Hematopoietic multipotent progenitor cell treated with erythropoietin and hydrocortisone succinate and interleukin-3 and kit ligand, for 6 days (in vitro differentiated cells): ENCODE data around the gene IGF1R.

Source experiments
- DNase-seq: peaks from one replicate; pipeline ENCODE4 v3.0.0-alpha.2; 2015

IGF1R gene

DNA sequence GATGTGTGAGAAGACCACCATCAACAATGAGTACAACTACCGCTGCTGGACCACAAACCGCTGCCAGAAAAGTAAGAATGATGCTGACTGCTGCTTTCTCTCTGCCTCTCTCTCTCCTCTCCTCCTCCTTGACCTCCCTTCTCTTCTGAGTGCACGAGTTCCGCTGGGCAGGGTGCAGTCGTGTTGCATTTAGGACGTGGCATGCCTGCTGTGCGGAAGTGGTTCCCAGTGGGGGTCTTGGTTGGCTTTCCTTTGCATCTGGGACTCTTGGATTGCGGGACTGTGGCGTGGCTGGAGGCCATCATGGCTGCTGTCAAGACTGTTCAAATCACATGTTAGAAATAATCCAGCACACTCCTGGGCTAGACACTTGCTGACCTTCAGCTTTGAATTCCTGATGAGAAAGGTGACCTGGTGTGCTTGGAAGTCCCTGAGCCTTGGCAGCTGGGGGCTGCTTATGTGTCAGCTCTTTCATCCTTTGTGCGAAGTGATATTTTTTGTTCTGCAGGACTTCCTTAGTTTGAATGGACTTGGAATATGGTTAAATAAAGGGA lies 59.8 kb downstream of the IGF1R start:
- no peak for DNase-seq

DNA sequence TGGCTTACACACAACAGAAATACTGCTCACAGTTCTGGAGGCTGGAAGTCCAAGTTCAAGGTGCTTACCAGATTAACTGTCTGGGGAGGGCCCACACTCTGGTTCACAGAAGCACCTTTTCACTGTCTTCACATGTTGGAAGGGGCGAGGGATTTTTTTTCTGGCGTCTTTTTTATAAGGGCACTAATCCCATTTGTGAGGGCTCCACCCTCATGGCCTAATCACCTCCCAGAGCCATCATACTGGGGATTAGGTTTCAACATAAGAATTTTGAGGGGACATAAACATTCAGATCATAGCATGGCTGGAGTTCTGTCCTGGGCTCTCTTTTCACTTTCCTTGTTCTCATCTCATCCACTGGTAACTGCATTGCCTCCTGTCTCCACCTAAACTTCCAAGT lies 63.5 kb downstream of the IGF1R start:
- no peak for DNase-seq

DNA sequence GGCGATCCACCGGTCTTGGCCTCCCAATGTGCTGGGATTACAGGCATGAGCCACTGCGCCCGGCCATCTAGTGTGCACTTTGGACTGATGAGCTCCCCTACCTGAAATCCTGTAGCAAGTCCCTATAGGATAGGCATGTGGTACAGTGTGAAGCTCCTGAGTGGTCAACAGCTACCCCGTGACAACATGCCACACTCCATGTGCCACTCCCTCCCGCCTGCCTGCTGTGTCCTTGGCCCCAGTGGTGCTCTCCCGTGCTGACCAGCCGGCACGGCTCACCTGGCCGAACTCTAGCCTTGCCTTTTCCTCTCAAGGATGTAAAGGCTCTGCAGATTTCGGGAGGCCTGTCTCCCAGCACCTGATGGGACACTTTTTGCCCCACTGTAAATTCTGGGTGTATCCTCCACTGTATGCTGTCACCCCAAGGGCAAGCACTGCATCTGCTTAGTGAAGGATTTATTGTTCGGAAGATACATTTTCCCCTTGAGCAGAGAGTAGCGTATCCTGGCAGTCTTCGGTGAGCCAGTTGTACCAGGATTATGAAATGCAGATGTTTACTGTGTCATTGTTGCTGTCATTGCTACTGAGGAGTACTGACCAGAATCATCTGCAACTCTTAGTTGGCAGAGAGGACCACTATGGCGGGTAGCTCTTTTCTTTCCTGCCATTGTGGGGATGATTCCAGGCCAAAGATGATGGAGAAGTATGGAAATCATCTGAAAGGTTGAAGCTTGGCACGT lies 64.7 kb downstream of the IGF1R start:
- no peak for DNase-seq

DNA sequence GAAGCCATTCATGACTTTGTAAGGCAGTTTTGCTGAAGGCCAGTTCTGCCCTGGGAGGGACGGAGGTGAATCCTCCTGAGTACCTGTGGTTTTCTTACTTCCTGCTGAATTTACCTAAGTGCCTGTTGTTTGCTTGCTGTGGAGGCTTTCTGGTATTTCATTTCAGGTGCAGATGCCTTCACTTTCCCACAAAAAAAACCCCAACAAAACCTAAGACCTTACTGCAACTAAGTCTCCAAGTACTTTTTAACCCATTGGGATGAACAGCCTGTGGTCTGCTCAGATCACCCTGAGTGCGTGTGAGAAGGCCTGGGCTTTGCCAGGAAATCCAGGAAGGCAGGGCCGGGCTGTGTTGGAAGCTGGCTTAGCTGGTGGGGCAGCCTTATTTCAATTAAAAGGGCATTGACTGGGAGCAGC lies 65.3 kb downstream of the IGF1R start:
- no peak for DNase-seq

DNA sequence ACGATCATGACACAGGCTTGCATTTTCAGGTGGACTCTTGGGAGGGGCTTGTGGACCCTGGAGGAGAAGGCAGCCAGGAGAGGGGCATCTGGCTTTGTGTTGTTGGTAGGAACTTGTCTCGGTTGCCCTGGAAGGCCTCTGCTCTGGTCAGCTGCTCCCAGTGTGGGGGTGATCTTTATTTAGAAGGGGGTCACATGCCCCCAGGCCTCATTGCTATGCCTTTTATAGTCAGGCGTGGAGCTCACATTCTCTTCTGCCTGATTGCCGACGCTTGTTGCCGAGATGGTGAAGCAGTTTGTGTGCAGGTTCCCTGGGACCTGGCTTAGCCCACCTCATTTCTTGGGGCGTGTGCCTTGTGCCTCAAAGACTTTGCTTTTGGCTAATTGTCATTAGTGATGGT lies 66.6 kb downstream of the IGF1R start:
- DNase-seq: no peak

DNA sequence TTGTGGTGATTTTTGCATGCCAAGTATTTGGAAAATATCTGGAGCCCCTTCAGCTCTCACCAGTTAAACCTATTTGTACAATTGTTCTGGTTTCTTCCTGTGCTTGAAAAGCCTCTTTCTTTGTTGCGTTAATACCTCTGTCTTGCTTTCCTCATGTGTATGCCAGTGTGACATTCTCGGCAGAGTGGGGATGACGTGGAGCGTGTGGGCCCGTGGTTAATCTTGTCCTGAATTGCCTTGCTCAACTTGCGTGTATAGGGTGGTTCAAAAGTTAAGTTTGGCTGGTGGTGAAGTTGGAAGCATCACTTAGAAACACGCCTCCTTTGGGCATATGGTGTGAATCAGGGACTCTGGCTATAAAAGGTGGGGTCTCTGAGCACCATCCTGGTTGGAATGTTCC lies 67.1 kb downstream of the IGF1R start:
- DNase-seq: no peak

DNA sequence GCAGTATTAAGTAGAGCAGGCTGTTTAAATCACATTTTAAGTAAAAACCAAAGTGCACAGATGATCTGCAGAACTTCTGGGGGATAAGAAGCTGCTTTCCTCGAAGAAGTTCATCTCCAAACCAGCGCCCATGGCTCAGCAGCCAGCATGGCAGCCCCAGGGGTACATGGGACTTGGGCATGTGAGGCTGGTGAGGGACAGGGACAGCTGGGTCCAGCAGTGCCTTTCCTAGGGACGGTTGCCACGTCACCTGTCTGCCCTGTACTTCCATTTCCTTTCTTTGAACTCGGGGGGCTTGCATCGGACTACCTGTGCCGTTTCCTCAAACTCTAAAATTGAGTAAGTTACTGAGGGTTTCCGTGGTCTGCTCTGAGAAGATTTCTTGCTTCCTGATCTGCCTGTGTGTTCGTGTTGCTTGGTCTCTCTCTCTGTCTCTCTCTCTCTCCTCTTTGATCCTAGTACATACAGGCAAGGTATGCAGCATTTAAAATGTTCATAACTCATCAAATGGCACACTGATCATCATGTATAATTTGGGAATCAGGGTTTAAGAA lies 67.6 kb downstream of the IGF1R start:
- DNase-seq: no peak

DNA sequence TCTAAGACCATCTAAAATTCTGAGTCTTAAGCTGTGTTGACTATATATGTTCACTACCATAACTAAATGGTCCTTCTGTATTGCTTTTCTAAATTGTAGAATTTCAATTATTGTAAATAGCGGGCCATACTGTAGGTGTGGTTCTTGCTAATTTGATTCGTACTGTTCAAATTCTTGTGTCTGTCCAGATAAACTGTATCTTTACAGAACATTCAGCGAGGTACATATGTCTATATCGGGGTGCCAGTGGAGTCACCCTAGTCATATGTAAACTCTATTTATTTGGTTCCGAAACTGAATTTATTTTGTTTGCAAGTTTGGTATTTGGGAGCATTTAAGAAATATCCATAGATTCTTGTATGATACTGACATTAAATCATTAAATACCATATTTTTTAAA lies 69.0 kb downstream of the IGF1R start:
- peak; percentile 49 for DNase-seq

DNA sequence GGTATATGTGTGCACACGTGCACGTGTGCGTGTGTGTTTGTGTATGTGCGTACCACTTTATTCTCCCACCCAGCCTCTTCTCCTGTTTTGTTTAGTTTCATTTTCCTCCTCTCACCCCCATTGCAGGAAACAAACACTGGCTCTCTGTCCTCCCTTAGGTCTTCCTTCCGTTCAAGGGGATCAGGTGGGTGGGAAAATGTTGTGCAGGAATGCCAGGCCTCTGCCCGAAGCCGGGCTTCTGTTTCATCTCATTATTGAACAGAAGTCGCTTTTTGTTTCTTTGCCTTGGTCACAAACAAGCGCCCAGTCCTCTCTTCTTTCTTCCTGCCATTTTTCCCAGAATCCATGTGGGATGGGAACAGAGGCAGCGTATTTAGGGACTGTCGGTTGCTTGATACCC lies 69.6 kb downstream of the IGF1R start:
- no peak for DNase-seq

DNA sequence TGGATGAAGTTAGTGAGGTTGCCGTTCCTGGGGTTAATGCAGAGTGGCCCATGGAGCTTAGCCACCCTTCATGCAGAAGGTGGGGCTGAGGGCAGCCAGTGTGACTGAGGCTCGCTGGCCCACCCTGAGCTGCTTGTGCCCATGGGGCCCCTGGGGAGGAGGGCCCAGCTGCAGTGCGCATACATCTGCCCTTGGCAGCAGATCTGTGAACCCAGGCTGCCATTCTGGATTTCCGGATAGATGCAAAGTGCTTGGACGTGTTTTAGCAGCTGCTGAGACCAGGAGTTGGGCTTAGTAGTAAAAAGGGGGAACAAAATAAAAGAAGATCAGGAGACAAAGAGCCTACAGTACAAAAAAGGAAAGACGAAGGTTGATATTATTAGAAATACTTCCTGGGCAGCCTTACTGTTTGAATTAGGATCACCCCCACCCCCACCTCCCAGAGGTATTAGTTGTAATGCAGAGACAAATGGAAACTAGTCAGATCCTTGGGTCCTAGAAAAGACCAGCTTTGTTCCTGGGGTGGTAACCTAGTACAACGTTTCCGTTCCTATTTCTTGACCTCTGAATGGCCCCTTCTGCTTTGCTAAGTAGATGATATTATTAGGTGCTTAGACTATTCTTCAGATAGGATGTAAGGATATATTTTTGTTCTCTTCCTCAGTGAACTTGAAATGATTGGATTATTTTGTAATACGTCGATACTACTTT lies 70.2 kb downstream of the IGF1R start:
- DNase-seq: no peak

DNA sequence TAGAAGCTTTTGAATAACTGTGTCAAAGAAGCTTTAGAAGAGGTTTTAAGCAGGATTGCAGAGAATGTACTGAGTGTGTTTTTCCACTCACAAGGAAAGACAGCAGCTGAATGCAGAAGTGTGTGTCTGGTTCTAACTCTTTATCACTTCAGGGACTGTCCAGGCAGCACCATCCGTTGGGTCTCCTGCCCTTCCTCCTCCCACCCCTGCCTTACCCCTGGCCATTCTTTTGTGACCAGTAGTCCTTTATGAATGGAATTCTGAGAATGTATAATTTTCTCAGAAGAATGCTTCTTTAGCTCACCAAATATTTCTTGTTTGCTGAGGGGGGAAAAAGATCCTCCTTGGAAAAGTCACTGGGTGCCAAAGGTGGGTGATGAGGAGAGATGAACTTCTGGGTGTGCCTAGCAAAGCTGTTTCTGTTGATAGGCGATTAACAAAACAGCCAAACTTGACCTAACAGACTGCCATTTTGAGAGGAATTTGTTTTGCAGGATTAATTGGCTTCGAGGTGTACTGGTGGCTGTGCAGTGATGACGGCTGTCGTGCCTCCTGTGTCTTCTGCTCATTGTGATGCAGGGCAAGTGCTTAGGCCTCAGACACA lies 70.9 kb downstream of the IGF1R start:
- peak; percentile 28 for DNase-seq

DNA sequence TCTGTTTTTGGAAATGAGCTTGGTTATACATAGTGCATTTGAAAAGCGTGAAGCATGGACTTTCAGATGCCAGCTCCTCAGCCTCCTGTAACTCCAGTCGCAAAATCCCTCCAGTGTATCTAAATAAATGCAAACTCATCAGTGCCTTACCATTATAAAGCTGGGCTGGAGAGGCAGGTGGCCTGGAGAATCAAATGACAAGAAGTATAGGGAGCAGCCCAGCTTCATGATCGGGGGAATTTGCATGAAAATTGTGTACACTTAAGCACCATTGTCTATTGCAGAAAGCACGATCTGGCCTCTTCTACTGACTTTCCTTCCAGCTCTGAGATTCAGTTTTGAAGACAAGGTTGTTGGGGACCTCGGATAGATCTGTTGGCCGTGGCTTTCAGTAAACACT lies 71.7 kb downstream of the IGF1R start:
- no peak for DNase-seq

DNA sequence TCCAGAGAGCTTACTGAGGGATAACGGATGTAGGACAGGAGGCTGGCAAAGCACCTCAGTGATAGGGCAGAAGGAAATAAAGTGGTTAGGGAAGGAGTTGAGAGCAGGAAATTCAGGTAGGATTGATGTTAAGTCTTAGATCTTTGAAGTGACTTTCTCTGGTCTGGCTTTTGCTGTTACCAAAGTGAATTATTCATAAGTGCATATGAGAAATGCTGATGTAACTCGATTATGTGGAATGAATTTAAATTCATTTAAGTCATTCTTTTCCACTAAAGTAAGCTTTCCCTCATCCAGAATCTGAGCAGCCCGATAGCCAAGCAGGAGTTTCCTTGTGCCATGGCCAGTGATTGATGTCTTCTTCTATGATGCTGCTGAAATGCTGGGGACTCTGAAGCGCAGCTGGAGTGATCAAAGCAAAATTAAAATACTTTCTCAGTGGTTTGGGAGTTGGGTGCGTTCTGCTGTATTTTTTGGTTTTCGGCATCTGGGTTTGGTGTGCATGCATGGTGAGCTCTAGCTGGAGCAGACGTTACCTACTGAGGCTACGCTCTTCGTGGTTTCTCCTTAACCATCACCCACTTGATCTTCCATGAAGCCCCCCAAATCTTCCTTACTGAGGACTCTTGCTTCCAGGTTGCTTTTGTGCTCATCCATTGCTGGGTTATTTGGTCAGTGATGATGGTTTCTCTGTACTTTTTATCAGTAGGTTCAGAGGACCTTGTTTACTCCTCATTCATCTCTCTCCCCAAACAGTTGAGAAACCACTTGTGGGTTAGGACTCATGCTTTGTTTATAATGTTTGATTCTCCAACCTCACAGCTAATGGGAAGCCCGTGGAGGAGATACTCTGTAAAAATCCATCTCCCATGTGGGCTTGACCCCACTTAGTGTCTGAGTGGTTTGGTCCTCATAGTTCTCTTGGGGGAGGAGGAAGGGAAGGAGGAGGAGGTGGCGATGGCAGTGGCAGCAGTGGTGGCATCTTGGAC lies 72.5 kb downstream of the IGF1R start:
- DNase-seq: no peak

DNA sequence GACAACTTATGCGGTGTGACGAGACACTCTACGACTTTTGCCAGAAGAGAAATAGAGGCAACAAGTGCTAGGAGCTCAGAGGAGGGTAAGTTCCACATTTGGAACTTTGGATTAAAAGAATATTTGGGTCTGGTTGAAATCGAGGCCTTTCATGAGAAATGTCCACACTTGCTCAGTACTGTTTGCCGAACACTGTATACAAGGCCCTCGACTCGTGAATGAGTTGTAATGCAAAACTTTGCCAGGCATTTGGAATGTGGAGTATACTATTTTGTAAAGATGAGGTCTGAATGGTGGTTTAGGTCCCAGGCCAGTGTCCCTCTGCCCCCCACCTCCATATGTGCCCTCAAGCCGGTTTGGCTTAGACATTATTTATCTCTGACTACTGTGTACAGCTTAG lies 73.9 kb downstream of the IGF1R start:
- no peak for DNase-seq

DNA sequence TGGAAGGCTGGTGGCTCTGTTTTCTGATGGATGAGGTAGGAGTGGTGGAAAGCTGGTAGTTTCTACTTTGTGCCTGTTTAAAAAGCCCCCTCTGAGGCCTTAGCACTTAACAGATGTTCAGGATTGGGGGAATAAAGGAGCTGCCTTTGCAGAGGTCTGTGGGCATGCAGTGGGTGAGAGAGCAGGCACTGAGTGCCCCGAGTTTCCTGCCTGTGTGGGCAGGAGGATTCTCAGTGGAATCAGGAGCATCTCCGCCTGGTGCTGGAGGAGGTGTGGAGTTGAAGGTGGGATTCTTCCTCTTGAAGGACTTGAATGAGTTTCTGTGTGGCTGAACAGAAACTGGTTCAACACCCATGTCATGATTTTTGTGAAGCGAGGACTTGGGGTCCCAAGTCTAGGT lies 74.3 kb downstream of the IGF1R start:
- DNase-seq: no peak

DNA sequence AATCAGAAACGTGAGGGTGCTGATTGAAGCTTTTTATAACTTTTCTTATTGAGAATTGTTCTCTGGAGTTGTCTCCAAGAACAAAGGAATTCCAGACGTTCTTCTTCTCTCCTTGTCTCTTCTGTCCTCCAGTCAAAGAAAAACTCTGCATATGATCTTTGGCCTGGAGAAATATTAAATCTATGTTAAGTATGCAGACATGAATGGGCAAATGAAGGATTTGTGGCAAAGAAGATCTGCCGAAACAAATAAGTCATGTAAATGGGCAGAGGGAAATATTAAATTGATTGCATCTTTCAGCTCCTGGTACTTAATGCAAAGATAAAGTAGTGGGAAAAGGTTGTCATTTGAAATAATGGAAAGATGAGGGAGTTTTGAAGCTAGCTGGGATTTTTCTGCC lies 74.9 kb downstream of the IGF1R start:
- no peak for DNase-seq

DNA sequence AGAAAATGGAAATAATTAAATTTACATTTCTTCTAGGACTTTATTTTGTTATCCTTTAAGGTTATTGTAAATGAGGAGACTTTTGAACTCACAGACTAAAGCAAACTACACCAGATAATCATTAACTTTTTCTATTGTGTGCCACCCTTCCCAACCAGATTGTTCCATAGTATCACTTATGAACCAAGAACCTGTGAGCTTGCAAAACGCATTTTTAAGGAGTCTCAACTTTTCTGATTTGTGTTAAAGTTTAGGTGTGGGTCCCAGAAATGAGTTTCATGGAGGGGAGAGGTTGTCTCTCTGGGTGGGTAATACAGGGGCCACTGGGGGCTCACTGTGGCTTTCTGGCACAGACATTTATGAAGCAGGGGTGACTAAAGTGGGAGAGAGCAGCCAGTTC lies 75.7 kb downstream of the IGF1R start:
- DNase-seq: no peak

DNA sequence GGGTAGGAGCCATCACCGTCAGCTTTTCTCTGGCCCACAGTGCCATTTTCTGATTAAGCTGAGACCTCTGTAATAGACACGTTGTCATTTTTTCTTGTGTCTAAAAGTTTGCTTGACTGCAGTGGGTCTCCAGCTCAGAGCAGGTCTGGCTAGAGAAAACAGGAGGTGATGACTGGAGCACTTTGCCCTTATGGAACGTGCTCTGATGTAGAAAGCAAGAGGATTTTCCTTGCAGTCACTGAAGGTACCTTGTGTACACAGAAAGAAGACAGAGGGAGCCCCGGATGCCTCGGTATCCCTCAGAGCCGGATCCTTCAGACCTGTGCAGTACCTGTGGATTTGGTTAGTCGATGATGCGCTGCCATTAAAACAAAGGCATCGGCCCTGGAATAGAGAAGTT lies 76.2 kb downstream of the IGF1R start:
- DNase-seq: no peak

DNA sequence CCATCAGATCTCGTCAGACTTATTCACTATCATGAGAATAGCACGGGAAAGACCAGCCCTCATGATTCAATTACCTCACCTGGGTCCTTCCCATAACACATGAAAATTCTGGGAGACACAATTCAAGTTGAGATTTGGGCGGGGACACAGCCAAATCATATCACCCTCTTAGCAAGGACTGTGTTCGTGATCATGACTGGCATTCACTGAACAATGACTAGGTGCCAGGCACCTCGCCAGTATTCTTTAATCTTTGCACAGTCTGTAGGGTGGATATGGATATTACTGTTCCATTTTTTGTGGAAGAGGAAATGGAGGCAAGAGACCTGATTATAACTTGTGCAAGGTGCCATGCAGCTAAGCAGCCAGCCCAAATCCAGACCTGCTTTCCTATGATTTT lies 77.5 kb downstream of the IGF1R start:
- DNase-seq: peak; percentile 32

DNA sequence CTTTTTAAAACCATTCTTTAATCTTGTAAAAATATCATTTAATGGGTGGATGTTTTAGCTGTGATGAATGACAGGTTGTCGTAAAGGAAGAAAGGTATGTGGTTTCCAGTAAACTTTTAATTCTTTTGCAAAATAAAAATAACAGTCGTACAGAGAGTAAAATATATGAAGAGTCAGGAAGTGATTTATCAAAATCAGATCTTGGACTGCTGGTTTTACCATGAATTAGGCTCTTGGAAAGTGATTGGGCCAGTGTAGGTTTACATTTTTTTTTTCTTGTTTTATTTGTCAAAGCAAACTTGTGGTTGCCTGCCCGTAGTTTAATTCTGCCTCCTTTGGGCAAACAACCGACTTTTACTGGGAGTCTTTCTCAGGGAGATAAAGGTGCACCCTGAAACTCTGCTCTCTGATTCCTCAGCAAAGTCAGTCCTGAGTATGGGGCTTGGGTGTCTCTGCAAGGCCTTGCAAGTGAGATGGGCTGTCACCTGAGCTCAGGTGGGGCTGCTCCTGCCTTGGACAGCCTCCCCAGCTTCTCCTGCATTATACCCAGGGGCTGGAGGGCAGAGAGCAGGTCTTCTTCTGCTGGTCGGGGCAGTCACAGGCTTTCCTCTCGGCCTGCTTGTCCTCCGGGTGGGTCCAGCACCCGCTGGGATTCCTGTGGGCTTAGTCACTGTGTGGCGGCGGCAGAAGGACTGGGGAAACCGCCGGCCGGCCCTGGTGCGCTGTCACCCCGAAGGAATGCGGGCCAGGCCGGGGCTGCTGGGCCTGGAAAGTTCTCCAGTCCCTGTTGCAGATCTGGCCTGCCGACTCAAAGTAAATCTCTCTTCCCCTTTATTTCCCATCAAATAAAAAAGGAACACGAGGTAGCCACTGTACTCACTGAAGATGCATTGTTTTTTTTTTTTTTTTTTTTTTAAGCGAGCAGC lies 79.0 kb downstream of the IGF1R start:
- no peak for DNase-seq

DNA sequence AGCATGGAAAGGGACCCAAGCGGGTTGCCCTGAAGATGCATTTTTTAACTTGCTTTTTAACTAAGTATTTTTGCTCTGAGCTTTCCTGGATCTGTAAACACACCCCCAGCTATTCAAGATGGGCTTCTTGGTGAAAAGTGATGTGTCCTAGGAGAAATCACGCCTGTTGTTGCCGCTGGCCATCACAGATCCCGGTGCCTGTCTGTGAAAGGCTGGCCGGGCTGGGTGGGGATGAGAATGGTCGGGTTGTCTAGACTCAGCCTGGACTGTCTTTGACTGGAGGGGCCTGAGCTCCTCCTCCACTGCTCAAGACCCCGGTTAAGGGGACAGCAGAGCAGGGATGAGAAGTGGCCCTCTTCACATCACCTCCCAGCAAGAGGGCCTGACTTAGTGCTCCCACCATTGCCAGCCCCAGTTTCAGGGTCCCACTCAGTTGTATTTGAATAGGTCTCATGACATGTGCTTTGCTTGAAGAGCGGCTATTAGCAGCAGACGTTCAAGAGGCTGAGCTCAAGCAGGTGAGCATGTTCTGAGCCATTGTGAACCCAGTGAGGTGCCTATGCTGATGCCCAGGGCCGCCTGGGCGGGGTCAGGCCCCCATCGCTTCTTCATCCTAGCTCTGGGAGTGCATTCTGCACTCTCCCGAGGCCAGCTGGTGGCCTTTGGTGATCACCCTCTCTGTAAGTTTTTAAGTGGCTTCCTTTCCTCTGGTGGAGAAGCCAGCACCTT lies 79.9 kb downstream of the IGF1R start:
- DNase-seq: no peak
